ENCODE data around the gene CTU2. TPM values are rescaled to one million over a fixed set of nuclear protein-coding genes. Genes with fewer than 3 reads are reported as not detected.

Gene CTU2
- total RNA-seq, 1 donor from 2014 or later, result 11.6 TPM

DNA sequence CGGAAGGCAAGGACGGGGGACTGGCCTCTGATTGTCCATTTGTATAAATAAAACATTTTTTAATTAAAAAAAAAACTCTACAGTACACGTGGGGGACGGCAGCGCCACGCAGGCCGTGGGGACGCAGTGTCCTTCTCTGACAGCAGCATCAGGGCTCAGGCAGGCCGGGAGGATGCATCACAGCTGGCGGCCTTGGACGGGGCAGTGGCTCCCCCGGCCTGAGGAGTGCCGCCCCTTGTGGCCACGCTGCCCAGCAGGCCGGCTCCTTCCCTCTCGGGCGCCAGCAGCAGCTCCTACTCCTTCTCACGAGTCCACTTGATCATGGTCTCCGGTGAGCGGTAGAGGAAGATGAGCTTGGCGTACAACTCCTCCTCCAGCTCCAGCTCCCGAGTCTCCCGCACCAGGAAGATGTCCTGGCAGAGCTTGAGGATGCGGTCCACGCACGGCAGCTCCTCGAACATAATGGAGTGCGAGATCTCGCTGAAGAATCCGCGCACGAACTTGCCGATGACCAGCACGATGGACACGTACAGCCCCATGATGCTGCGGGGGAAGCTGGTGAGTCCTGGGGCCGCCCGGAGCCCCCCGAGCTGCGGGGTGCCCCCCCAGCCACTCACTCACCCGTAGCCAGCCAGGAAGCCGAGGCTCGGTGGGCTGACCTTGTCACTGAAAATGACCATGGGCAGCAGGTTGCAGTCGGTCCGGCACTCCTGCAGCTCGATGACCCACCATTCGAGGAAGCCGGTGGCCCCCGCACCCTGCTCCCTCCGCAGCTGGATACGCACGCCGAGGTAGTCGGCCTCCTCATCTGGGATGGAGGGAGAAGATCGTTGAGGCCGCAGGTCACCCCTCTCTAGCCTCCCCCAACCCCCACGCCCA, 9.2 kb downstream of the CTU2 start:
- DNase-seq, result no peak

DNA sequence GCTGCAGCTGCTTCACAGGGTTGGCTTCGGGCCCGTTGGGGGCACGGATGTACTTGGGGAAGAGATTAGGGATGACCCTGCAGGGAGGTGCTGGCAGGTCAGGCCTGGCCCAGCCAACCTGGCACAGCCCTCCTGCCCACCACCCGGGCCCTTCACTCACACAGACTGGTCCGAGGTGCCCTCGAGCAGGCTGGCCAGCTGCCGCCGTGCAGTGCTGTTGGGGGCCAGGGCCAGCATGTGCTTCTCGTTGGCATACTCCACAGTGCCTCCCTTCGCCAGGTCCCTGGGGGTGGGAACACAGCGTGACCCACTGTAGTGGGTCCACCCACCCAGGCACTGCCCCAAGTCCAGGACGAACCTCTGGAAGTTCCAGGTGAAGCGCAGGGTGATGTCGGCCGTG, 9.9 kb downstream of the CTU2 start:
- DNase-seq, result no peak

- no peak for DNase-seq
Measured at GRCh38 chr16:88716601-88717001, 10.3 kb downstream of the CTU2 start.

GRCh38 chr16:88718178-88718577, 11.9 kb downstream of the CTU2 start:
- no peak for DNase-seq

DNA sequence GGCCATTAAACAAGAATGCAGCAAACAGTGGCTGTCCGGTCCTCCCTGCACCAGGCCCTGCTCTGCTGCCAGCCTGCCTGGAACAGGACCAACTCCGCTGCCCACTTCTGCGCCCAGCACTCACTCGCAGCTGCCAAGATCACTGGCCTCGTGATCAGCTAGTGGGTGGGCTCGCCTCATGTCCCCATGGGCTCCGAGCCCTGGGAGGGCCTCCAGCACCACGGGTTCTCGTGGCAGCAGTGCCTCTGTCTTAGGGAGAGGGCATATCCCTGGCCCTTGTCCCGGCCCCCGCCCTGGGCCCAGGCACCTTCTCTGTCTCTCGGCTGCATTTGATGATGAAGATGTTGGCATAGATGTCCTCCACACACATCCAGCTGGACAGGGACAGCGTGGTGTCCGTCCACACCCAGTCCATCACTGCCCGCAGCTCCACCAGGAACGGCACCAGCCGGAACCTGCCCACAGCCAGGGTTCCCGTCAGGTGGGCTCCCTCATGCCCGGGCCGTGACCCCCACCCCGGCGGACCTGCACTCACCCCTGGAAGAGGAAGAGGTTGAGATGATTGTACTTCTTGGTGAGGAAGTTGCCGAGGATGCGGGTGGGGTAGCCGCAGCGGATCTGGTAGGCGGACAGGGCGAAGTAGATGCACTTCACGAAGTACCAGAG, 13.1 kb downstream of the CTU2 start:
- DNase-seq, result no peak

- no peak for DNase-seq
Measured at GRCh38 chr16:88719933-88720296, 13.6 kb downstream of the CTU2 start.

GRCh38 chr16:88720396-88720970, 14.2 kb downstream of the CTU2 start:
- no peak for DNase-seq

- DNase-seq, result no peak
Measured at GRCh38 chr16:88721236-88721635, 14.9 kb downstream of the CTU2 start.

DNA sequence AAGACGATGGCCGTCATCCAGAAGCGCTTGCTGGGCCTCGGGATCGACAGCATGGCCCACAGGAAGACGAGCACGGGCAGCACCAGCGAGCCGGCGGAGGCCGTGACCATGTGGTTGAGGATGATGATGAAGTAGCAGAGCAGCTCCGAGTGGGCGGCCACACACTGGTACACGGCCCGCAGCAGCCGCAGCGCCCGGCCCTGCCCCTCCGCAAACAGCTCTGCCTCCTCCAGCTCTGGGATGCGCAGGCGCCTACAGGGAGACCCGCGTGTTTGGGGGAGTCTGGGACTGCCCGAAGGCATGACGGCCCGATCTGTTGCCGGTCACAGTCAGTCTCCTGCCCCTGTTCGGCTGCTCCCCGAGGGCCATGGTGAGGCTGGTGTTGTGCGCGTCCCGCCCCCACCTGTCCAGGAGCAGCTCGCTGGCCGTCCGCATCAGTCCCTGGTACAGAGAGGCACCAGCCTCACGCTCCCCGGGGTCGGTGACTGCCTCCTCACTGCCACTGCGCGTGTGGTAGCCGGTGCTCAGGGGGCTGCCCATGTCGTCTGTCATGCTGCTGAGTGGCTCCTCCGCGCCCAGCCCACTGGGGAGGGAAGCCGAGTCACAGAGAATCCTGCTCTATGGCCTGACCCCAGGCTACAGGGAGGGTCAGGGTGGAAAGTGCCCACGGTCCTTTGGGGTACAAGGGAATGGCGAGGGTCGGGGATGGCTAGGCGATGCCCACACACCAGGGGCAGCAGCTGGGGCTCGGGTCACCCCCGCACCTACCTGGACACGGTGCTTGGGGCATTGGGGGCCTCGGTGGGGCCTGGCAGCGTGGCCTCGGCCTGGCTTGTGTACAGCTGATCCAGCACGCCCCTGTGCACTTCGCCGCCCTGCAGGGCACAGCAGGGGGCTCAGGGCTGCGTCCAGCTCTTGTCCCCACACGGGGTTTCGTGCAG, 15.8 kb downstream of the CTU2 start:
- DNase-seq, result no peak

DNA sequence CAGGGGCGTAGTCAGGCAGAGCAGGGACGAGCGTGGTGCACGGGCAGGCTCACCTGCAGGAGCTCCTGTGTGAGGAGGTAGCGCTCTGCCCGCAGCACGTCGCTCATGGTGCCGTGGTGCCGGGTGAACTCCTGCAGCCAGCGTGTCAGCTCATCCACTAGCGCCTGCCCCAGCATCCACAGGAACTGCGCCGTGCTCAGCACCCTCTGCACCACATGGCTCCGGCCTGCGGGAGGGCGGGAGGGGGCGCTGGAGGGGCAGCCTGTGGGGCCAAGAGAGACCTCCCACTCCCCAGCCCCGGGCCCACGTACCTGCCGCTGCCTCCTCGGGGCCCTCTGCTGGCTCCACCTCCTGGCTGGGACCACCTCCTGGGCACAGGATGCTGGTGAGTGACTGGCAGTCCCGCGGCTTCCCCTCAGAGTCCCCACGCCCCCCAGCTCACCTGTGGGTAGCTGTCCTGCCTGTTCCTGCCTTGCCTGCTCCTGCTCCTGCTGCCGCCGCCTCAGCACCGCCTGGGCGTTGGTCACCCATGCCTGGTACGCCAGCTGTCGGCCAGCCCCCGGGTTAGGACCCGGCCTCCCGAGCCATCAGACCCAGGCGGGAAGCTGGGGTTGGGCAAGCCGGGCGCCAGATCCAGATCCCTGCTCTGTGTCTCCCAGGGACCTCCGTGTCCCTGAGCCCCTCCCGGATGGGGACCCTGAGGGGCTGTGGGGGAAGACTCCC, 16.6 kb downstream of the CTU2 start:
- DNase-seq, result no peak

- no peak for DNase-seq
Measured at GRCh38 chr16:88723507-88723887, 17.2 kb downstream of the CTU2 start.

- DNase-seq, result no peak
Measured at GRCh38 chr16:88723911-88724310, 17.6 kb downstream of the CTU2 start.

DNA sequence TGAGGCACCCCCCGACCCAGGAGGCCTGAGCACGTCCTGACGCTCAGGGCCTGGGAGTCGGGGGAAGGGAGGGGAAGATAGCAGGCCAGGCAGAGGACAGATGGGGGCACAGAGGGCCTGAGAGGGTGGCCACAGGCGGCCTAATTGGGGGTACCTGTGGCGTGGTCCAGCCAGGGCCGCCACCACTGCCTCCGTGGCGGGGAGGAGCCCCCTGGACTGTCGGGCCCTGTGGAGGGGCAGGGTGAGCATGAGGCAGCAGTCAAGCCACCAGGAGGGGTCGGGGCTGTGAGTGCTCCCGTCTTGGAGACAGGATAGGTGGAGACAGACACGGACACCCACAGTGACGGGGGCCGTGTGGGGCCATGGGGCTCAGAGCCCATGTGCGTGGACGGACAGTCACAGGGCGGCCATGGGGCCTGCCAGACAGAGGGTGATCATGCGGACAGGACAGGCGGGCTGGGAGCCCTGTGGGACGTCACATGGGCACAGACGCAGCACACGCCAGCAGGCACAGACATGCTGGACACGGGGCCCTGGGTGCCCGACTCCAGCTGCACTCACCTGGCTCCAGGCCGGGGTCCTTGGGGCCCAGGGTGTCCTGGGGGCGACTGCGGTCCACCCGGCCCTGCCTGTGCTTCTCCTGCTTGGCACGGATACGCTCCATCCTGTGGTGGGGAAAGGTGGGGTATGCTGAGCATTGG, 18.7 kb downstream of the CTU2 start:
- no peak for DNase-seq

DNA sequence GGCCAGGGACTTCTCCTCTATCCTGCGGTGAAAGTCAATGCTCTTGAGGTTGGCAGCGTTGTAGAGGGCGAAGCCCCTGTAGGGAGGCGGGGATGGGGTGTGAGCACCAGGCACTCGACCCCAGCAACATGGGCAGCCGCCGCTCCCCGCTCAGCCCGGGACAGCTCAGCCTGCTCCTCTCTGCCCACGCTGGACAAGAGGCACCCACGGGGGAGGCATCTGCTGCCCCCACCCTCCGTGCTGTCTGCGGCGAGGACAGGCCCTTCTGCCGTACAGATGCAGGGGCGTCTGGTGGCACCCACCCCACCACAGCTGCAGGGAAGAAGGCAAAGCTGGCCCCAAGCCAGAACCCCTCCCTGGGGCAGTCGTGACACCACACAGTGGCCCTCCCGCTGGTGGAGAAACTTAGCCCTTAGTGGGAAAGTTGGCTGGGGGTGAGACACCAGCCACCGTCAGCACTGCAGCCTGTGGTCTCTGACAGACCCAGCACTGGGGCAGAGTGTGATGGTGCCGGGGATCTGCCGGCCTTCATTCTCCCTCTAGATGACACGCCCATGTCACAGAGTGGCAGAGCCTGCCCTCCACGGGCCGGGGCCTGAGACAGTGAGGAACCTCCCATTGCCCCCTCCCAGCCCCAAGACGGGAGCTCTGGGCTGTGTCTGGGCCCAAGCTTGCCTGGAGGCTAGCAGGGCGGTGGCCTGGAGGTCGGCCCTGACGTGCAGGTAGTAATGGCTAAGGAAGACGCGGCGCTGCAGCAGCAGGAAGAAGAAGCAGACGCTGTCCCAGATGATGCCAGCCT, 19.5 kb downstream of the CTU2 start:
- DNase-seq, result no peak

- DNase-seq, result no peak
Measured at GRCh38 chr16:88726408-88726749, 20.1 kb downstream of the CTU2 start.

DNA sequence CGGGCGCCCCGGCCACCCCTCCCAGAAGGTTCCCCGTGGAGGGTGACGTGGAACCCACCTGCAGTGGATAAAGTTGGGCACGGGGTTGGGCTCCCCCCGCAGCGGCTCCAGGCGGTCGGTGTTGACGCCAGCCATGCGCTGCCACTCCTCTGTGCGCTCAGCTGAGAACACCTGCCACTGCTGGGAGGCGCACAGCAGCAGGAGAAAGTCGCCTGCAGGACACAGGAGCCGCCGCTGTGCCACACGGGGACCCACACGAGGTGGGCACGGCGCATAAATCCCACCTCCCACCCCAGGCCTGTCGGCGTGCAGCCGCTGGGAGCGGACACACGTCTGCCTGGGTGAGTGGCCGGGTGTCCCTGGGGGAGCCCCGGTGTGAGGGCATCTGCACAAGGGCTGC, 20.7 kb downstream of the CTU2 start:
- no peak for DNase-seq

- DNase-seq, result no peak
Measured at GRCh38 chr16:88727871-88728270, 21.6 kb downstream of the CTU2 start.

- no peak for DNase-seq
Measured at GRCh38 chr16:88730632-88731607, 24.6 kb downstream of the CTU2 start.

- no peak for DNase-seq
Measured at GRCh38 chr16:88731699-88732098, 25.4 kb downstream of the CTU2 start.

Measured in dermis blood vessel endothelial cell (primary cell).